Panc1 (cell line): Measurements from ENCODE around the gene FAM83G. TPM values are rescaled to one million over a fixed set of nuclear protein-coding genes. Genes with fewer than 3 reads are reported as not detected.

Experiments used
- ATAC-seq: fragments of 200-7000 bp; cut with Tn5 transposase; 2 replicates; pipeline ENCODE4 v1.9.1; 2020; ENCODE audit warnings: mild to moderate bottlenecking, moderate library complexity
- BruUV-seq: library from RNA; stranded (reverse); fragments of 400-500 nt; replicated peaks from 2 replicates; lab custom pipeline; 2021; lab: Mats Ljungman, UMichigan
- CTCF ChIA-PET: fragments of 300-600 bp; sonication (Branson Sonifier 250); formaldehyde crosslinking; loops from one replicate; lab custom pipeline; 2022; ENCODE audit warnings: antibody characterized with exemption; lab: Charles Lee
- POLR2A ChIA-PET: fragments of 300-600 bp; sonication (Branson Sonifier 250); formaldehyde crosslinking; loops from one replicate; lab custom pipeline; 2022; ENCODE audit warnings: antibody characterized with exemption; lab: Charles Lee
- DNase-seq: peaks from one replicate; pipeline ENCODE4 v3.0.0-alpha.2; 2010; ENCODE audit warnings: low read depth, low spot score
- H3K27ac ChIP-seq: 2 replicates; pipeline ENCODE4 v1.5.1; 2011; ENCODE audit warnings: mild to moderate bottlenecking, low read length, inconsistent platforms
- H3K27me3 ChIP-seq: fragments of 200-500 bp; sonication (Bioruptor generic); 2 replicates; pipeline ENCODE4 v1.6.0; 2014; ENCODE audit warnings: low read length, inconsistent platforms; ENCODE audit not compliant: control insufficient read depth, insufficient read depth
- H3K36me3 ChIP-seq: fragments of 200-500 bp; sonication (Bioruptor generic); 2 replicates; pipeline ENCODE4 v1.5.1; 2014; ENCODE audit warnings: inconsistent platforms, mild to moderate bottlenecking, low read length, moderate library complexity; ENCODE audit not compliant: control insufficient read depth, insufficient read depth
- H3K4me1 ChIP-seq: 2 replicates; pipeline ENCODE4 v1.5.1; 2011; ENCODE audit warnings: inconsistent platforms, mild to moderate bottlenecking, low read length, moderate library complexity; ENCODE audit not compliant: control insufficient read depth, insufficient read depth
- H3K4me3 ChIP-seq, 2 experiments: 2 replicates each; pipeline ENCODE4 v1.5.1; 2011 to 2012; ENCODE audit warnings: low read depth in 2 of 2, low read length in 2 of 2, mild to moderate bottlenecking in 2 of 2, inconsistent platforms in 1 of 2, moderate library complexity in 1 of 2
- H3K9me3 ChIP-seq: fragments of 200-500 bp; sonication (Bioruptor generic); 2 replicates; pipeline ENCODE4 v1.5.1; 2014; ENCODE audit warnings: low read depth, mild to moderate bottlenecking, inconsistent platforms, low read length, moderate library complexity; ENCODE audit not compliant: control insufficient read depth, insufficient read depth
- CTCF ChIP-seq: fragments of 450-650 bp; IDR thresholded peaks from 2 replicates; pipeline ENCODE4 v1.5.1; 2017; ENCODE audit warnings: mild to moderate bottlenecking
- POLR2AphosphoS5 ChIP-seq: IDR thresholded peaks from 2 replicates; pipeline ENCODE4 v1.6.1; 2012; ENCODE audit warnings: mild to moderate bottlenecking, low read depth, low read length, moderate library complexity
- SIN3A ChIP-seq: IDR thresholded peaks from 2 replicates; pipeline ENCODE4 v1.6.1; 2012; ENCODE audit warnings: low read depth, mild to moderate bottlenecking, low read length, moderate library complexity, borderline replicate concordance; ENCODE audit not compliant: insufficient read depth
- TCF7L2 ChIP-seq: IDR thresholded peaks from 2 replicates; pipeline ENCODE4 v1.6.1; 2011; ENCODE audit warnings: mild to moderate bottlenecking, low read depth, low read length, inconsistent platforms
- in situ Hi-C: cut with HindIII; loops from 2 replicates; pipeline ENCODE4 v1.10.0; 2016; ENCODE audit warnings: low sequenced_read_pairs, low pct_unique_long_range_greater_than_20kb
- intact Hi-C: fragments of 100-400 bp; cut with micrococcal nuclease; formaldehyde crosslinking; loops from one replicate; pipeline ENCODE4 v1.10.0; 2022; ENCODE audit not compliant: unreplicated experiment
- total RNA-seq: library from RNA; stranded (reverse); gene quantifications from one replicate; pipeline ENCODE4 v1.2.1, GENCODE V29; 2021; ENCODE audit not compliant: unreplicated experiment
- TF ChIP-seq, protein P1 (sequence below), 2 experiments: IDR thresholded peaks; 2 replicates each; pipeline ENCODE4 v1.6.1; 2011 to 2012; ENCODE audit warnings: low read depth in 2 of 2, control low read depth in 1 of 2, low read length in 1 of 2, mild to moderate bottlenecking in 1 of 2, moderate library complexity in 1 of 2; ENCODE audit not compliant: insufficient read depth in 1 of 2

FAM83G gene
- total RNA-seq, 1 experiment from 2014 or later: 17.3 TPM

- no TSS peak for BruUV-seq
- Histone ChIP-seq H3K9me3 (no peaks in the 10 kb centered on the region), H3K27ac (no peak overlapping the region), H3K36me3 (no peaks in the 10 kb centered on the region), H3K4me3 (no peak overlapping the region), H3K4me1 (peaks cover 16% of the 10 kb centered on the region), H3K27me3 (no peaks in the 10 kb centered on the region)
- intact Hi-C loops (no loop called here), in situ Hi-C loops (no loop called here)
- ChIA-PET POLR2A (no interaction called here), CTCF (no interaction called here)
- ATAC-seq (no peak), DNase-seq (no peak)
- TF ChIP-seq, protein P1, sequence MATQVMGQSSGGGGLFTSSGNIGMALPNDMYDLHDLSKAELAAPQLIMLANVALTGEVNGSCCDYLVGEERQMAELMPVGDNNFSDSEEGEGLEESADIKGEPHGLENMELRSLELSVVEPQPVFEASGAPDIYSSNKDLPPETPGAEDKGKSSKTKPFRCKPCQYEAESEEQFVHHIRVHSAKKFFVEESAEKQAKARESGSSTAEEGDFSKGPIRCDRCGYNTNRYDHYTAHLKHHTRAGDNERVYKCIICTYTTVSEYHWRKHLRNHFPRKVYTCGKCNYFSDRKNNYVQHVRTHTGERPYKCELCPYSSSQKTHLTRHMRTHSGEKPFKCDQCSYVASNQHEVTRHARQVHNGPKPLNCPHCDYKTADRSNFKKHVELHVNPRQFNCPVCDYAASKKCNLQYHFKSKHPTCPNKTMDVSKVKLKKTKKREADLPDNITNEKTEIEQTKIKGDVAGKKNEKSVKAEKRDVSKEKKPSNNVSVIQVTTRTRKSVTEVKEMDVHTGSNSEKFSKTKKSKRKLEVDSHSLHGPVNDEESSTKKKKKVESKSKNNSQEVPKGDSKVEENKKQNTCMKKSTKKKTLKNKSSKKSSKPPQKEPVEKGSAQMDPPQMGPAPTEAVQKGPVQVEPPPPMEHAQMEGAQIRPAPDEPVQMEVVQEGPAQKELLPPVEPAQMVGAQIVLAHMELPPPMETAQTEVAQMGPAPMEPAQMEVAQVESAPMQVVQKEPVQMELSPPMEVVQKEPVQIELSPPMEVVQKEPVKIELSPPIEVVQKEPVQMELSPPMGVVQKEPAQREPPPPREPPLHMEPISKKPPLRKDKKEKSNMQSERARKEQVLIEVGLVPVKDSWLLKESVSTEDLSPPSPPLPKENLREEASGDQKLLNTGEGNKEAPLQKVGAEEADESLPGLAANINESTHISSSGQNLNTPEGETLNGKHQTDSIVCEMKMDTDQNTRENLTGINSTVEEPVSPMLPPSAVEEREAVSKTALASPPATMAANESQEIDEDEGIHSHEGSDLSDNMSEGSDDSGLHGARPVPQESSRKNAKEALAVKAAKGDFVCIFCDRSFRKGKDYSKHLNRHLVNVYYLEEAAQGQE (IDR thresholded peaks at IDR 0.05; ENCODE audit: insufficient read depth in 1 of 2, low read depth in 2 of 2, low read length in 1 of 2): no peak
- TF ChIP-seq CTCF: no peak
- no peak for TF ChIP-seq POLR2AphosphoS5
- TF ChIP-seq TCF7L2: no peak
- no peak for TF ChIP-seq SIN3A
Measured at GRCh38 chr17:18978655-18979054, 25.9 kb downstream of the FAM83G start.

GRCh38 chr17:18978050-18978449, 26.5 kb downstream of the FAM83G start:
- in situ Hi-C loops: no loop called here
- ChIA-PET POLR2A (no interaction called here), CTCF (no interaction called here)
- Histone ChIP-seq H3K4me3 (no peak overlapping the region), H3K36me3 (no peaks in the 10 kb centered on the region), H3K27ac (no peak overlapping the region), H3K27me3 (no peaks in the 10 kb centered on the region), H3K4me1 (peaks cover 16% of the 10 kb centered on the region), H3K9me3 (no peaks in the 10 kb centered on the region)
- BruUV-seq: no TSS peak
- ATAC-seq: no peak
- TF ChIP-seq TCF7L2: no peak
- intact Hi-C loops: no loop called here
- no peak for DNase-seq

- H3K4me1 ChIP-seq: peaks cover 16% of the 10 kb centered on the region
- BruUV-seq: no TSS peak
- intact Hi-C loops (no loop called here), in situ Hi-C loops (no loop called here)
- ATAC-seq: no peak
- DNase-seq: no peak
- H3K4me3 ChIP-seq: no peak overlapping the region
- TF ChIP-seq, protein P1 (IDR thresholded peaks at IDR 0.05; ENCODE audit: insufficient read depth in 1 of 2, low read depth in 2 of 2, low read length in 1 of 2): no peak
- no peak for TF ChIP-seq TCF7L2
- TF ChIP-seq POLR2AphosphoS5: no peak
- TF ChIP-seq SIN3A: no peak
- TF ChIP-seq CTCF: no peak
- POLR2A ChIA-PET: no interaction called here
- CTCF ChIA-PET: no interaction called here
- H3K27me3 ChIP-seq: no peaks in the 10 kb centered on the region
- H3K27ac ChIP-seq: no peak overlapping the region
- H3K9me3 ChIP-seq: no peaks in the 10 kb centered on the region
- no peaks in the 10 kb centered on the region for H3K36me3 ChIP-seq
Measured at GRCh38 chr17:18977646-18978045, 26.9 kb downstream of the FAM83G start.
